ENCODE measurements around the gene ALG1.

ALG1 gene

DNA sequence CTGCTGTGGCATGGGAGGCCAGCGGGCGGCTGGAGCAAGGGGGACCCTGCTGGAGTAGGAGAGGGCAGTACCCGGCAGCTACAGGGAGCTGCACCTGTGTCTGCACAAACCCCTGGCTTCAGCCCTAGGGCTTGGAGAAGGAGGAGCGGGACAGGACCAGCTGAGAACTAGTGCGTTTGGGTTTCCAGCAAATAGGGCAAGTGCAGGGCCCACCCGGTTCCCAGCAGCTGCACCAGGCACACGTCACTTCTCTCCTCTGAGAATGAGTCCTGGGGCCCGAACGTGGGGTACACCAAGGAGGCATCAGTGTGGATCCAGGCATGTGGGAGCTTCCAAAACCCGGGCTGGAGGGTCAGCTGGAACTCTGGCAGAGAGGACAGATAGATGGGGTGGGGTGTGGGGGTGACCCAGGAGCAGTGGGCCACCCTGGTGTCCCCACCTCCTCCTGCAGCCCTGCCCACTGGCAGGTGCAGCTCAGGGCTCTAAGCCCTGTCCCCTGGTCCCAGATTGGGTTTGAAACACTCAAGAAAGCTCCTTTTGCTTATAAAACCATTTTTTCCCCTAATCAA is 11.5 kb upstream of the ALG1 start:
- TF ChIP-seq, protein P1, sequence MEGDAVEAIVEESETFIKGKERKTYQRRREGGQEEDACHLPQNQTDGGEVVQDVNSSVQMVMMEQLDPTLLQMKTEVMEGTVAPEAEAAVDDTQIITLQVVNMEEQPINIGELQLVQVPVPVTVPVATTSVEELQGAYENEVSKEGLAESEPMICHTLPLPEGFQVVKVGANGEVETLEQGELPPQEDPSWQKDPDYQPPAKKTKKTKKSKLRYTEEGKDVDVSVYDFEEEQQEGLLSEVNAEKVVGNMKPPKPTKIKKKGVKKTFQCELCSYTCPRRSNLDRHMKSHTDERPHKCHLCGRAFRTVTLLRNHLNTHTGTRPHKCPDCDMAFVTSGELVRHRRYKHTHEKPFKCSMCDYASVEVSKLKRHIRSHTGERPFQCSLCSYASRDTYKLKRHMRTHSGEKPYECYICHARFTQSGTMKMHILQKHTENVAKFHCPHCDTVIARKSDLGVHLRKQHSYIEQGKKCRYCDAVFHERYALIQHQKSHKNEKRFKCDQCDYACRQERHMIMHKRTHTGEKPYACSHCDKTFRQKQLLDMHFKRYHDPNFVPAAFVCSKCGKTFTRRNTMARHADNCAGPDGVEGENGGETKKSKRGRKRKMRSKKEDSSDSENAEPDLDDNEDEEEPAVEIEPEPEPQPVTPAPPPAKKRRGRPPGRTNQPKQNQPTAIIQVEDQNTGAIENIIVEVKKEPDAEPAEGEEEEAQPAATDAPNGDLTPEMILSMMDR (IDR thresholded peaks at IDR 0.05; ENCODE audit: low read depth, low read length): no peak
- no peak overlapping the region for H3K4me3 ChIP-seq (ENCODE audit: low read depth, low read length)

DNA sequence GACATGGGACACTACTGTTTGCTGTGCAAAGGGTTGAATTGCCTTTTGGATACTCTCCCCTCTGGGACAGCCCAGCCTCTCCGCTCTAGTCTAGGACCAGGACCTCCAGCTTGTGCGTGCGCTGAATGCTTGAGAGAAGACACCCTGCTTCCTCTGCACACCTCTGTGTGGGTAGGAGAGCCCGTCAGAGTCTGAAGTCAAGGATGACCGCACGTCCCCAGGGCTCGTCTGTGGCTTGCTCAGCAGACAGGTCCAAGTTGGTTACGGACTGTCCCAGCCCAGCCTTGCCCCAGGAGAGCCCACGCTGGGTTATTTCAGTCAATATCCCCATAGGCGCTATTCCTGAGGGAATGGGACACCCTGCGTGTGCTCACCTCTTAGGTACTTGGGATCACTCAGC is 9.6 kb upstream of the ALG1 start:
- no peak overlapping the region for H3K4me3 ChIP-seq (ENCODE audit: low read depth, low read length)
- TF ChIP-seq, protein P1 (IDR thresholded peaks at IDR 0.05; ENCODE audit: low read depth, low read length): no peak

DNA sequence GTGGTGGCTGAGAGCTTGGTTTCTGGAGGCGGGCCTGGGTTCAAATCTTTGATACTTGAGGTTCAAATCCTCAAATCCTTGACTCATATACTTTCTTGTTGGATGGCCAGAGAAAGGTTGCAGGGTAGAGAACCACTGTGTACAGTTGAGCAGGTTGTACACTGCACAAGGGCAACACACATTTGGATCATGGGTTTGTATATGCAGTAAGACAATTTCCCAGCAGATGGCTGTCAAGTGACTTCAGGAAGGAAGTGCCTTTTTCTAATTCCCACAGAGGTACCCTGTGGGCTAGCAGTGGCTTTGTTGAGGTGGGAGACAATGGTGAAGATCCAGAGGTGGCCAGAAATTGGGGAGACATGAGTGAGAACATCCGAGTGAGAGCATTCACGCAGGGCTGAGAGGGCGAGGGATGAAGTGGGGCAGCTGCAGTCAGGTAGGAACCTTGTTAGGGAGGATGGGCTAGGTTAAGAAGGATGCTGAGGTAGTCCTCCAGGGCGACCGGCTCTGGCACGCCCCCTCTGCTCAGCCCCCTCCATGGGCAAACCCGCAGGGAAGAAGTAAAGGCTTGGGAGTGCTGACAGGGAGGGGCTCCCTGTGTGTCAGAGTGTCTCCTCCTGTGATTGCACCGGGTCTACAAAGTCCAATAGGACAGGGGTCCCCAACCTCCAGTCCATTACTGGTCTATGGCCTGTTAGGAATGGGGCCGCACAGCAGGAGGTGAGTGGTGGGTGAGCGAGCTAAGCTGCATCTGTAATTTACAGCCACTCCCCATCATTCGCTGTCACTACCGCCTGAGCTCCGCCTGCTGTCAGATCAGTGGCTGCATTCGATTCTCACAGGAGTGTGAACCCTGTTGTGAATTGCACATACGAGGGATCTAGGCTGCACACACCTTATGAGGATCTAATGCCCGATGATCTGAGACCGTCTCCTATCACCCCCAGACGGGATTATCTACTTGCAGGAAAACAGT is 8.6 kb upstream of the ALG1 start:
- TF ChIP-seq, protein P1 (IDR thresholded peaks at IDR 0.05; ENCODE audit: low read depth, low read length): no peak

DNA sequence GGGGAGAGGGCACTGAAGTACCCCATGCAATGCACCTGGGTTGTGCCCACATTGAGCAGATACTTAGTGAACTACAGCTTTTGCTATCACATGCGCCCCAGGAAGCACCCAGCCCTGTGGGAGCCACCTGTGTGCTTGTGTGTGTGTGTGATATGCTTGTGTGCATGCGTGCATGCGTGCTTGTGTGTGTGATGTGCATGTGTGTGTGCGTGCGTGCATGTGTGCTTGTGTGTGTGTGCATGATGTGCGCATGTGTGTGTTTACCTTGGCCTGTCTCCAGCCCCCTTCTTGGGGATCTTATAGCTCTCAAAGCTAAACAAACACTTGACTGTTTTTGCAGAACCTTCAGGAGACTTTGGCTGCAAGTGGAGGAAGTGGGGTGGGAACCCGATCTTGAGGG is 6.7 kb upstream of the ALG1 start:
- TF ChIP-seq, protein P1 (IDR thresholded peaks at IDR 0.05; ENCODE audit: low read depth, low read length): no peak
- H3K4me3 ChIP-seq (ENCODE audit: low read depth, low read length): no peak overlapping the region

More for the DNA sequence above, 8.6 kb upstream of the ALG1 start:
- no peak overlapping the region for H3K4me3 ChIP-seq (ENCODE audit: low read depth, low read length)

DNA sequence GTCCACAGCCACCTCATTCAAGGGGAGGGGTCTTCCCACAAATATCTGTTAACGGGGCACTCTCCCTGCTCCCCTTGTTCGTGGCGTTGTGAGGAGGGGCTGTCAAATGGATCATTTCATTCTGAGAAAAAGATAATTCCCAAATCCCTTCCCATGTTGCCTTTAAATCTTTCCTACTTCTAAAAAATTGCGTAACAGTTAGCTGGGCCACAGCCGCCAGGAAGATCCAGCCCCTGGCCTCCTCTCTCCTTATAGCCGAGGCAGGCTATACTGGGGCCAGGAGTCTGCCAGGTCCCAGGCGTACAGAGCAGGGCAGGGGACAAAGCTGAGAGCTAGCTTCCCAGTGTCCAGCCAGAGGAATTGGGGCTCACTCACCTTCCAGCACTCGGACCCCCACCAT is 6.3 kb upstream of the ALG1 start:
- TF ChIP-seq, protein P1 (IDR thresholded peaks at IDR 0.05; ENCODE audit: low read depth, low read length): no peak
- H3K4me3 ChIP-seq (ENCODE audit: low read depth, low read length): no peak overlapping the region

DNA sequence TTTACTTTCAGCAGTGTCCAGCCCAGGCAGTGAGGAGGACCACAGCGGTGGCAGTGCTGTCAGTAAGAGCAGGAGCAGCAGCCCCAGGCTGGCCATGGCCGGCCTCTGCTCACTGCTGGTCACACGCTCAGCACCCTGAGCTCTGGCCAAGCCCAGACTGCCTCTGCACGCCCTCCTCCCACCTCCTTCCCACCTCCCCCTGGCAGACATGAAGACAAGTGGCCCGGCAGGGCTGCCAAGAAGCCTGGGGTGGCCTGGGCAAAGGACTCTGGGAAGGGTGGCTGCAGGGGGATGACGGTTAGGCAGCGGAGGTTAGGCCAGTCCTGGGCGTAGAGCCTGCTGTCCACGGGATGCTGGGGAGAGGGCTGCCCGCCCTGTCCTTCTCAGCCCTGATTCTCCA is 5.8 kb upstream of the ALG1 start, which contains the start of gene C16orf89:
C16orf89 (minus strand) TSS at position 144 of the 400 bp plus-strand sequence; CDS start at position 96, 48 bp downstream.
- TF ChIP-seq, protein P1 (IDR thresholded peaks at IDR 0.05; ENCODE audit: low read depth, low read length): no peak
- no peak within 1 kb of the TSS for H3K4me3 ChIP-seq (ENCODE audit: low read depth, low read length)

DNA sequence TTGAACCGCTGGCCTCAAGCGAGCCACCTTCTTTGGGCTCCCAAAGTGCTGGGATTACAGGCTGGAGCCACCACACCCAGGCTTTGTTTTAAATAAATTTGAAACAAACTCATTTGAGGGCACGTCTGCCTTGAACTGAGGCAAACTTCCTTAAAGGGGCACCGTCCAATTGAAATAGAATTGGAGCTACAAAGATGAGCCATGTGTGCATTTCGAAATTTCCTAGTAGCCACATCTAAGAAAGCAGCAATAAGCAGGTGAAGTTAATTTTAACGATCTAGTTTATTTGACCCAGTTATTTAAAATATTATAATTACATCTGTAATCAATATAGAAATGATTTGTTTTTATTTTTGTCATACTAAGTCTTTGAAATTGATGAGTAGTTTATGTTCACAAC is 5.1 kb upstream of the ALG1 start:
- H3K4me3 ChIP-seq (ENCODE audit: low read depth, low read length): no peak overlapping the region
- TF ChIP-seq, protein P1 (IDR thresholded peaks at IDR 0.05; ENCODE audit: low read depth, low read length): no peak

All from WI38 (cell line).